Peyer's patch (tissue), 4 donors: ENCODE measurements around the gene LMTK3. TPM values are rescaled to one million over a fixed set of nuclear protein-coding genes. Genes with fewer than 3 reads are reported as not detected.

Experiments used
- DNase-seq, 3 donors: peaks; one replicate each; pipeline ENCODE4 v3.0.0-alpha.2; 2017 to 2019
- H3K27ac ChIP-seq, 4 donors: fragments of 200-600 bp; sonication (generic); one replicate each; pipeline ENCODE4 v1.5.1; 2016 to 2019
- H3K27me3 ChIP-seq, 2 donors: fragments of 200-600 bp; sonication (generic); one replicate each; pipeline ENCODE4 v1.5.1; 2019
- H3K36me3 ChIP-seq, 3 donors: fragments of 200-600 bp; sonication (generic); one replicate each; pipeline ENCODE4 v1.5.1; 2016 to 2019
- H3K4me1 ChIP-seq, 4 donors: fragments of 200-600 bp; sonication (generic); one replicate each; pipeline ENCODE4 v1.5.1; 2016 to 2019
- H3K4me3 ChIP-seq, 4 donors: fragments of 200-600 bp; sonication (generic); 1 replicate in 3 of 4; 2 replicates in 1 of 4; pipeline ENCODE4 v1.5.1; 2016 to 2019; ENCODE audit warnings: mild to moderate bottlenecking in 1 of 4
- H3K9me3 ChIP-seq, 4 donors: fragments of 200-600 bp; sonication (generic); one replicate each; pipeline ENCODE4 v1.5.1; 2016 to 2019; ENCODE audit warnings: mild to moderate bottlenecking in 1 of 4
- POLR2A ChIP-seq, 2 donors: fragments of 450-650 bp; IDR thresholded peaks; one replicate each; pipeline ENCODE4 v1.5.1; 2017; ENCODE audit warnings: antibody characterized with exemption in 2 of 2, mild to moderate bottlenecking in 2 of 2, moderate library complexity in 2 of 2
- total RNA-seq, 4 donors: library from RNA; depleted of rRNA; stranded (reverse); fragments of >200 nt; gene quantifications; one replicate each; pipeline ENCODE4 v1.1.0, GENCODE V29; 2016
- TF ChIP-seq, protein P1 (sequence below), 6 experiments: fragments of 450-650 bp in 4 of 6; fragments of 200-600 bp in 2 of 6; sonication (generic) in 1 of 6; IDR thresholded peaks; one replicate each; pipeline ENCODE4 v1.5.1; 2017 to 2019; ENCODE audit warnings: antibody characterized with exemption in 6 of 6, mild to moderate bottlenecking in 3 of 6, moderate library complexity in 1 of 6

The LMTK3 gene
- total RNA-seq, 4 donors from 2014 or later = 8.2 to 17.6 (median 12.8) TPM

DNA sequence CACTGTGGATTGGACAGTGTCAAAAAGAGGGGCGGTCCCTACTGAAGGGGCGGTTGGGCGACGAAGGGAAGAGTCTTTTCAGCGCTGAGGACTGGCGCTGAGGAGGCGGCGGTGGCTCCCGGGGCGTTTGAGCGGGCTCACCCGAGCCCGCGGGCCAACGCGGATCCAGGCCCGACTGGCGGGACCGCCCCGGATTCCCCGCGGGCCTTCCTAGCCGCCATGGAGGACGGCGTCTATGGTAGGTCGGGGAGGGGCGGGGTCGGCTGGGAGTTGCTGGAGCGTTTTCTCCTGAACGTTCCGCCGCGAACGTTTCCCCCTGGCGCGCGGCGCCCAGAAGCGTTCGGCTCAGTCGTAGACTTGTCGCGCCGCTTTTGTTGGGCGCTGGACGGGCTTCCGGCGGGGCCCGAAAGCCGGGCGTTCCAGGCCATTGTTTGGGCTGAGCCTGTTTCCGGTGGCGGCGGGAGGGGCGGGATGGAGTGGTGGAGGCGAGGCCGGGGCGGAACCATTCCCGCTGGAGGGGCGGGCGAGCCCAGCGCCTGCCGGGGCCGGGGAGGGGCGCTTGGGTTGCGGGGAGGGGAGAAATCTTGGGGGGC lies 42.2 kb downstream of the LMTK3 start, which contains the start of gene CYTH2:
Gene CYTH2, plus strand, starts transcription at position 81 of the 593 bp plus-strand sequence. Its CDS starts 139 bp downstream, at position 220.
- Histone ChIP-seq H3K4me1 (peaks cover 0 to 16% (median 9%) of the 10 kb centered on the region in 4 donors), H3K27me3 (no peaks in the 10 kb centered on the region), H3K4me3 (peak within 1 kb of the TSS; percentile 82 to 99 (median 94)), H3K36me3 (peaks cover 0 to 42% (median 0%) of the 10 kb centered on the region in 3 donors), H3K27ac (peak within 1 kb of the TSS; percentile 96 to 99 (median 98)), H3K9me3 (no peaks in the 10 kb centered on the region)
- TF ChIP-seq POLR2A (IDR thresholded peaks at IDR 0.05) = peak; percentile 92
- TF ChIP-seq, protein P1, sequence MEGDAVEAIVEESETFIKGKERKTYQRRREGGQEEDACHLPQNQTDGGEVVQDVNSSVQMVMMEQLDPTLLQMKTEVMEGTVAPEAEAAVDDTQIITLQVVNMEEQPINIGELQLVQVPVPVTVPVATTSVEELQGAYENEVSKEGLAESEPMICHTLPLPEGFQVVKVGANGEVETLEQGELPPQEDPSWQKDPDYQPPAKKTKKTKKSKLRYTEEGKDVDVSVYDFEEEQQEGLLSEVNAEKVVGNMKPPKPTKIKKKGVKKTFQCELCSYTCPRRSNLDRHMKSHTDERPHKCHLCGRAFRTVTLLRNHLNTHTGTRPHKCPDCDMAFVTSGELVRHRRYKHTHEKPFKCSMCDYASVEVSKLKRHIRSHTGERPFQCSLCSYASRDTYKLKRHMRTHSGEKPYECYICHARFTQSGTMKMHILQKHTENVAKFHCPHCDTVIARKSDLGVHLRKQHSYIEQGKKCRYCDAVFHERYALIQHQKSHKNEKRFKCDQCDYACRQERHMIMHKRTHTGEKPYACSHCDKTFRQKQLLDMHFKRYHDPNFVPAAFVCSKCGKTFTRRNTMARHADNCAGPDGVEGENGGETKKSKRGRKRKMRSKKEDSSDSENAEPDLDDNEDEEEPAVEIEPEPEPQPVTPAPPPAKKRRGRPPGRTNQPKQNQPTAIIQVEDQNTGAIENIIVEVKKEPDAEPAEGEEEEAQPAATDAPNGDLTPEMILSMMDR (IDR thresholded peaks at IDR 0.05) = peak in 2 of 6 experiments; percentile 10 to 16
- DNase-seq = peak; percentile 78 to 91 (median 91)

DNA sequence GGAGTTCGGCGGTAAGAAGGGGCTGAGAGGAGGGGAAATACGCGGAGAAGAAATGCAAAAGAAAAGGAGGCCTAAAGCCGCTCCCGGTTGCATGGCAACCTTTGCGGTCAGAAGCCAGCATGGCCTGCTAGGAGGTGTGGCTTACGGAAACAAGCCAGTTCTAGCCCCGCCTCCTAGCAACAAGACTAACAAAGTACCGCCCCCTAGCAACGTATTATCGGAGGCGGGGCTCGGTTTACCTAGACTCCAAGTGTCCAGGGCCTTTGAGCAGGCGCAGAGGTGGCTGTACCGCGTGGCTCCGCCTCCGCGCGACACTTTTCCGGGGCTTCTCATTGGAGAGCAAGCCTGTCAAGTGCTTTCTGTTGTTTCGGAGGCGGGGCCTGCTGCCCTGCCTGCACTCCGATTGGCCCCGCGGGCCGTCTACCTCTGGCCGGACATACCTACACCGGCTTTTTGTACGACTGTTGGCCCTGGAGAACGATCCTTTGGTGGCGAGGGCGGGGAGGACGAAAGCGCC lies 42.8 kb downstream of the LMTK3 start:
- H3K4me1 ChIP-seq = peaks cover 0 to 16% (median 9%) of the 10 kb centered on the region in 4 donors
- H3K36me3 ChIP-seq = peaks cover 0 to 36% (median 0%) of the 10 kb centered on the region in 3 donors
- peak; percentile 99 to 100 (median 100) for DNase-seq
- H3K27me3 ChIP-seq = no peaks in the 10 kb centered on the region
- TF ChIP-seq, protein P1 (IDR thresholded peaks at IDR 0.05) = no peak
- TF ChIP-seq POLR2A (IDR thresholded peaks at IDR 0.05) = no peak
- H3K9me3 ChIP-seq = no peaks in the 10 kb centered on the region
- peak overlapping the region; percentile 82 to 99 (median 94) for H3K4me3 ChIP-seq
- peak overlapping the region; percentile 96 to 99 (median 98) for H3K27ac ChIP-seq

DNA sequence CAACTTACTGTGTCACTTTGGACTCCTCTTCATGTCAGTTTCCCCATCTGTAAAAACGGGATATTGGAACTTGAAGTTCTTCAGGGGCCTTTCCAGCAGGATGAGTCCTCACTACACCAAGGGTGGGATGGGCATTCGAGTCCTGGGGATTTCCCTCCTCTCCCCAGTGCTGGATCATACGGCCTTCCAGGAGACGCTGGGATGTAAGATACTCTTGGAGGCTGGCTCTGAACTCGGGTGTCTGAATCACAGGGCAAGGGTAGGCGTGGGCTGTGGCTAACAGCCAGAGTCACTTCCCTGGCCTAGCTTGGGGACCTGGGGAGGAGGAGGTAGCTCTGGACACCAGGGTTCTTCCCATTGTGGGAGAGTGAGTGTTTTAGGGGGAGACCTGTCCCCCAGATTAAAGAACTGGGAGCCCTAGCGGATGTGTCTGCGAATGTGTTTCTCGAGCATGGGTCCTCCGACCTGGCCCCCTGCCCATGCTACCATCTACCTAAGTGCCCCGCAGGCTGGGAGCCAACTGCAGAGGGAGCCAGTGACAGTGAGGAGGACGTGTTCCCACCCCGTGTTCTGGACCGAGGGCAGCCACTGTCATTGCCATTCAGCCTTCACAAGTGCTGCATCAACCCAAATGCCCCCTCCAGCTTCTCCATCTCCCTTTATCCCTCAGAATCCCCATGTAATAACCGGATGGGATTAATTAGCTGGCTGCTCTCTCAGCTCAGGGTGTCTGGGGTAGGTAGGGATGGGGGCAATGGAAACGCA lies 44.9 kb downstream of the LMTK3 start:
- H3K27me3 ChIP-seq = no peaks in the 10 kb centered on the region
- H3K4me3 ChIP-seq = no peak overlapping the region
- H3K9me3 ChIP-seq = no peaks in the 10 kb centered on the region
- peak in 1 of 3 donors; percentile 63 for DNase-seq
- H3K4me1 ChIP-seq = peaks cover 0 to 16% (median 9%) of the 10 kb centered on the region in 4 donors
- no peak overlapping the region for H3K27ac ChIP-seq
- TF ChIP-seq POLR2A (IDR thresholded peaks at IDR 0.05) = no peak
- TF ChIP-seq, protein P1 (IDR thresholded peaks at IDR 0.05) = no peak
- peaks cover 0 to 15% (median 0%) of the 10 kb centered on the region in 3 donors for H3K36me3 ChIP-seq

DNA sequence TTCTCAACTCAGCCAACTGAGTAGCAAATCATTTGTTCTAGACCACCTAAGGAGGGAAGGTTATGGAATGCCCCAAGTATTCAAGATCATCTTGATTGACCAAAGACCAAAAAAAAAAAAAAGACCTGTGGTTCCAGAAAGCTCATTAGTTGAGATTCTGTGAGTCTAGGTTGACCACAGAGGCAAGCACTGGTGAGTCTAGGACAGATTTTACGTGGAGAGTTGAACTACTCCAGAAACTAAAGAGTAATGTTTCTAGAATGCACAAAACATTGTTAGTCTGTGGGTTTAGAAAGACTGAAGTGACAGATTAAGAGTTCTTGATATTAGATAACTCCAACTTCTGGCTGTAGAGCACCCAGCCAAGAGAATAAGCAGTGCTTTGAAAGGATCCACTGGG lies 46.4 kb downstream of the LMTK3 start:
- DNase-seq = no peak
- Histone ChIP-seq H3K4me3 (no peak overlapping the region), H3K36me3 (peaks cover 0 to under 1% (median 0%) of the 10 kb centered on the region in 3 donors), H3K27me3 (no peaks in the 10 kb centered on the region), H3K4me1 (peaks cover 0 to 9% (median 5%) of the 10 kb centered on the region in 4 donors), H3K9me3 (no peaks in the 10 kb centered on the region), H3K27ac (no peak overlapping the region)
- TF ChIP-seq, protein P1 (IDR thresholded peaks at IDR 0.05) = no peak
- no peak for TF ChIP-seq POLR2A (IDR thresholded peaks at IDR 0.05)

DNA sequence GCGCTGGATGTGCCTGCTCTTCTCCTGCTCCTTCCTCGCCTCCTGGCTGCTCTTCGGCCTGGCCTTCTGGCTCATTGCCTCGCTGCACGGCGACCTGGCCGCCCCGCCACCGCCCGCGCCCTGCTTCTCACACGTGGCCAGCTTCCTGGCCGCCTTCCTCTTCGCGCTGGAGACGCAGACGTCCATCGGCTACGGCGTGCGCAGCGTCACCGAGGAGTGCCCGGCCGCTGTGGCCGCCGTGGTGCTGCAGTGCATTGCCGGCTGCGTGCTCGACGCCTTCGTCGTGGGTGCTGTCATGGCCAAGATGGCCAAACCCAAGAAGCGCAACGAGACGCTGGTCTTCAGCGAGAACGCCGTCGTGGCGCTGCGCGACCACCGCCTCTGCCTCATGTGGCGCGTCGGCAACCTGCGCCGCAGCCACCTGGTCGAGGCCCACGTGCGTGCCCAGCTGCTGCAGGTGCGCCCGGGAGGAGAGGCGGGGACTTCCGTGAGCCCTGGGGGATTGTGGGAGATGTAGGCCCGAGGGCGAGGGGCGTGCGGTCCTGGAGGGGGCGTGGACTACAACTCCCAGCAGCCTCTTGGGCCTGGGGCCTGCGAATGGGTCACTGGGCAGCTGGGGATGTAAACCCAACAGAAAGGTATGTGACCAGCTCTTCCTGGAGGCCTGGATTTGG lies 49.5 kb downstream of the LMTK3 start:
- H3K9me3 ChIP-seq = no peaks in the 10 kb centered on the region
- DNase-seq = no peak
- H3K4me1 ChIP-seq = no peaks in the 10 kb centered on the region
- H3K27me3 ChIP-seq = no peaks in the 10 kb centered on the region
- no peak overlapping the region for H3K4me3 ChIP-seq
- H3K27ac ChIP-seq = no peak overlapping the region
- no peaks in the 10 kb centered on the region for H3K36me3 ChIP-seq
- no peak for TF ChIP-seq POLR2A (IDR thresholded peaks at IDR 0.05)
- TF ChIP-seq, protein P1 (IDR thresholded peaks at IDR 0.05) = no peak
